DND-41 (cell line): Measurements from ENCODE around the gene PPP1R37.

Experiments
- CTCF ChIP-seq: IDR thresholded peaks from 2 replicates; pipeline ENCODE4 v1.5.1; 2012; ENCODE audit warnings: borderline replicate concordance, low read length, moderate library complexity, mild to moderate bottlenecking; ENCODE audit not compliant: poor library complexity, severe bottlenecking; ENCODE audit errors: extremely low read depth
- EZH2 ChIP-seq: IDR thresholded peaks from 3 replicates; pipeline ENCODE4 v1.6.1; 2012; ENCODE audit warnings: borderline replicate concordance, low read depth, mild to moderate bottlenecking, moderate library complexity, low read length, inconsistent platforms; ENCODE audit not compliant: severe bottlenecking

GRCh38 chr19:45164577-45165335 is 71.8 kb downstream of the PPP1R37 start:
- TF ChIP-seq CTCF (no peak), EZH2 (no peak)
